GM19397 (cell line): ENCODE results near the gene NUMA1.

Experiments used
- ATAC-seq: cut with Tn5 transposase; IDR thresholded peaks from one replicate; pipeline ENCODE4 v1.9.1; 2021; ENCODE audit warnings: mild to moderate bottlenecking, moderate library complexity; ENCODE audit not compliant: unreplicated experiment

The NUMA1 gene

GRCh38 chr11:72018171-72018570 is 62.2 kb downstream of the NUMA1 start:
- no peak for ATAC-seq

GRCh38 chr11:72015511-72016061 is 64.8 kb downstream of the NUMA1 start:
- ATAC-seq, result no peak

- no peak for ATAC-seq
Observed at GRCh38 chr11:72014761-72015320, 65.5 kb downstream of the NUMA1 start.

- no peak for ATAC-seq
Observed at GRCh38 chr11:72013765-72014711, 66.3 kb downstream of the NUMA1 start.

GRCh38 chr11:72012897-72013721 is 67.2 kb downstream of the NUMA1 start:
- no peak for ATAC-seq

- ATAC-seq, result no peak
Observed at GRCh38 chr11:72012091-72012630, 68.2 kb downstream of the NUMA1 start.

GRCh38 chr11:72010529-72011233 is 69.7 kb downstream of the NUMA1 start:
- no peak for ATAC-seq

- no peak for ATAC-seq
Observed at GRCh38 chr11:72009156-72009555, 71.2 kb downstream of the NUMA1 start.

- no peak for ATAC-seq
Observed at GRCh38 chr11:72008728-72009127, 71.6 kb downstream of the NUMA1 start.

GRCh38 chr11:72007587-72007986 is 72.8 kb downstream of the NUMA1 start:
- no peak for ATAC-seq

- no peak for ATAC-seq
Observed at GRCh38 chr11:72007089-72007476, 73.3 kb downstream of the NUMA1 start.

- ATAC-seq, result no peak
Observed at GRCh38 chr11:72006309-72007088, 73.8 kb downstream of the NUMA1 start.

GRCh38 chr11:72005347-72006260 is 74.7 kb downstream of the NUMA1 start:
- no peak for ATAC-seq

- ATAC-seq, result no peak
Observed at GRCh38 chr11:72004515-72005346, 75.6 kb downstream of the NUMA1 start.

- ATAC-seq, result no peak
Observed at GRCh38 chr11:72003776-72004171, 76.6 kb downstream of the NUMA1 start.

- no peak for ATAC-seq
Observed at GRCh38 chr11:72002841-72003775, 77.2 kb downstream of the NUMA1 start.
